Activated CD4-positive, alpha-beta T cell treated with anti-CD3 and anti-CD28 coated beads, Interleukin-2, amount 50 U/mL, for 1 hour (primary cell): ENCODE measurements around the gene TMEM190.

ENCODE experiments used
- DNase-seq: peaks from one replicate; pipeline ENCODE4 v3.0.0-alpha.2; 2020

The TMEM190 gene

GRCh38 chr19:55424518-55424917 is 47.9 kb downstream of the TMEM190 start:
- no peak for DNase-seq

GRCh38 chr19:55426042-55426441 is 49.4 kb downstream of the TMEM190 start:
- DNase-seq = no peak
